GM23248 (cell line): ENCODE data around the gene WSB1.

Experiments
- EZH2 ChIP-seq: fragments of 200-600 bp; sonication (generic); IDR thresholded peaks from 2 replicates; pipeline ENCODE4 v1.6.1; 2018; ENCODE audit warnings: antibody characterized with exemption, mild to moderate bottlenecking; ENCODE audit not compliant: insufficient read depth, poor library complexity, severe bottlenecking
- EZH2phosphoT487 ChIP-seq: fragments of 200-600 bp; sonication (generic); IDR thresholded peaks from 2 replicates; pipeline ENCODE4 v1.6.1; 2018; ENCODE audit warnings: antibody characterized with exemption, moderate library complexity, mild to moderate bottlenecking, low read depth; ENCODE audit not compliant: insufficient read depth

DNA sequence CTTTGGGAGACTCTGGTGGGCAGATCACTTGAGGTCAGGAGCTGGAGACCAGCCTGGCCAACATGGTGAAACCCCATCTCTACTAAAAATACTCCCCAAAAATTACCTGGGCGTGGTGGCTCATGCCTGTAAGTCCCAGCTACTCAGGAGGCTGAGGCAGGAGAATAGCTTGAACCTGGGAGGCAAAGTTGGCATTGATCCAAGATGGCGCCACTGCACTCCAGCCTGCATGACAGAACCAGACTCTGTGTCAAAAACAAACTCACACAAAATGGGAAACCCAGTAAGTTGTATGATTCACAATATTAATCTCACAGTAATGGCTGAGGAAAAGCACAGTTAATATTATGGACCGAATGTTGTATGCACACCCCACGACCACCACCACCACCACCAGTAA, 24.3 kb downstream of the WSB1 start:
- TF ChIP-seq EZH2phosphoT487 (no peak), EZH2 (no peak)
